Smooth muscle cell (in vitro differentiated cells): ENCODE results near the gene BIRC5. TPM values are rescaled to one million over a fixed set of nuclear protein-coding genes. Genes with fewer than 3 reads are reported as not detected.

Experiments
- DNase-seq: peaks from one replicate; lab custom pipeline; 2025; ENCODE audit not compliant: unreplicated experiment; lab: John Stamatoyannopoulos, UW
- H2AFZ ChIP-seq: fragments of 200-600 bp; sonication (generic); 2 replicates; pipeline ENCODE4 v1.6.0; 2016; ENCODE audit warnings: antibody characterized with exemption, low read depth, mild to moderate bottlenecking
- H3F3A ChIP-seq: fragments of 200-600 bp; sonication (generic); 2 replicates; pipeline ENCODE4 v1.6.0; 2017; ENCODE audit warnings: antibody characterized with exemption, low read depth
- H3K27ac ChIP-seq: fragments of 200-600 bp; sonication (generic); 2 replicates; pipeline ENCODE4 v1.5.1; 2016; ENCODE audit warnings: low read depth, mild to moderate bottlenecking
- H3K27me3 ChIP-seq: fragments of 200-600 bp; sonication (generic); 2 replicates; pipeline ENCODE4 v1.6.1; 2016; ENCODE audit warnings: low read depth, mild to moderate bottlenecking
- H3K36me3 ChIP-seq: fragments of 200-600 bp; sonication (generic); 2 replicates; pipeline ENCODE4 v1.5.1; 2016; ENCODE audit warnings: low read depth
- H3K4me1 ChIP-seq: fragments of 200-600 bp; sonication (generic); 2 replicates; pipeline ENCODE4 v1.5.1; 2016; ENCODE audit warnings: low read depth
- H3K4me2 ChIP-seq: fragments of 200-600 bp; sonication (generic); 2 replicates; pipeline ENCODE4 v1.6.0; 2016; ENCODE audit warnings: mild to moderate bottlenecking
- H3K4me3 ChIP-seq: fragments of 200-600 bp; sonication (generic); 2 replicates; pipeline ENCODE4 v1.5.1; 2016; ENCODE audit warnings: mild to moderate bottlenecking
- H3K79me2 ChIP-seq: fragments of 200-600 bp; sonication (generic); 2 replicates; pipeline ENCODE4 v1.6.0; 2016; ENCODE audit warnings: low read depth, mild to moderate bottlenecking
- H3K9ac ChIP-seq: fragments of 200-600 bp; sonication (generic); 2 replicates; pipeline ENCODE4 v1.6.0; 2016; ENCODE audit warnings: low read depth
- H3K9me3 ChIP-seq: fragments of 200-600 bp; sonication (generic); replicated peaks from 2 replicates; pipeline ENCODE4 v1.5.1; 2016; ENCODE audit warnings: low read depth
- H4K20me1 ChIP-seq: fragments of 200-600 bp; sonication (generic); 2 replicates; pipeline ENCODE4 v1.6.0; 2016; ENCODE audit warnings: low read depth
- WGBS: methylation state at CpG from one replicate; pipeline ENCODE4 v1.1.7; 2016; ENCODE audit warnings: low lambda C conversion rate; 5-methylcytosine and 5-hydroxymethylcytosine counted together
- polyA plus RNA-seq: library from polyadenylated mRNA; unstranded; fragments of >200 nt; fragmentation: Nextera tagmentation; extraction: Ambion mirVana; gene quantifications from 2 replicates; pipeline ENCODE4 v1.2.1, GENCODE V29; 2016
- total RNA-seq: library from RNA; depleted of rRNA; stranded (reverse); fragments of >200 nt; gene quantifications from 2 replicates; pipeline ENCODE4 v1.2.3, GENCODE V29; 2014
- TF ChIP-seq, protein P1 (sequence below): fragments of 200-600 bp; sonication (generic); IDR thresholded peaks from 2 replicates; pipeline ENCODE4 v1.5.1; 2017; ENCODE audit warnings: borderline replicate concordance, mild to moderate bottlenecking, antibody characterized with exemption; ENCODE audit not compliant: insufficient read depth, poor library complexity, severe bottlenecking

BIRC5 gene
- total and polyA plus RNA-seq, 2 experiments from 2014 or later = 7.7 to 15.6 TPM

DNA sequence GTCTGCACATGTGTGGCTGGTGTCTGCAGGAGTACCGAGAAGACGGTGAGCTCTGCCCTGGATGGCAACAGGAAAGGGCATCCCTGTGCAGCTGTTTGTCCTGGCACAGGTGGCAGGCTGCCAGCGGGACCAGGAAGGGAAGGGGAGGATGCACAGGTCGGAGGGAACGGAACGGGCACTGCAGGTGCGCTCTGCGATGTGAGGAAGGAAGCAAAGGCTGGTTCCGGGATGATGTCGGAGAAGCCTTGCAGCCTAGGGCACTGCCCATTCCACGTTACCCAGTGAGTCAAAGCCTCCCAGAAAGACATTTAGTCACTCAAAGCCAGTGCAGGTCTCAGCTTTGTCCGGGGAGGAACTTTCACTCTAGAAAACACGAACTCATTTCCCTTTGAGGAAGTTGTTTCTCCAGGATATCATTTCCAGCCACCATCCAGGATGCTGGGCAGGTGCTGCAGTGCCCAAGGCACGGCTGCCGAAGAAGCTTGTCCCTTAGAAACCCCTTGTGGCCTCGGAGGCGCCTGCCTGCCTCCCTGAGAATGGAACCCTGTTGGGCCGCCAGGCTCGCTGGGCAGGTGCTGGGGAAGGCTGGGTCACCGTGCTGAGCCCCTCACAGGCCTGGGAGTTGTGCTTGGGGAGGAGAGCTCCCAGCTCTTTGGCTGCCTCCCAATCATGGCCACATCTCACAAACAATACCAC lies 12.9 kb downstream of the BIRC5 start:
- Histone ChIP-seq H3K36me3 (no peaks in the 10 kb centered on the region), H3K4me1 (no peaks in the 10 kb centered on the region), H3K9ac (no peak overlapping the region), H3K9me3 (no peaks in the 10 kb centered on the region), H3K27ac (no peak overlapping the region), H2AFZ (no peak overlapping the region), H4K20me1 (no peaks in the 10 kb centered on the region), H3K27me3 (peaks cover 25% of the 10 kb centered on the region), H3K4me2 (no peak overlapping the region), H3K4me3 (no peak overlapping the region), H3F3A (no peaks in the 10 kb centered on the region), H3K79me2 (no peaks in the 10 kb centered on the region)
- TF ChIP-seq, protein P1, sequence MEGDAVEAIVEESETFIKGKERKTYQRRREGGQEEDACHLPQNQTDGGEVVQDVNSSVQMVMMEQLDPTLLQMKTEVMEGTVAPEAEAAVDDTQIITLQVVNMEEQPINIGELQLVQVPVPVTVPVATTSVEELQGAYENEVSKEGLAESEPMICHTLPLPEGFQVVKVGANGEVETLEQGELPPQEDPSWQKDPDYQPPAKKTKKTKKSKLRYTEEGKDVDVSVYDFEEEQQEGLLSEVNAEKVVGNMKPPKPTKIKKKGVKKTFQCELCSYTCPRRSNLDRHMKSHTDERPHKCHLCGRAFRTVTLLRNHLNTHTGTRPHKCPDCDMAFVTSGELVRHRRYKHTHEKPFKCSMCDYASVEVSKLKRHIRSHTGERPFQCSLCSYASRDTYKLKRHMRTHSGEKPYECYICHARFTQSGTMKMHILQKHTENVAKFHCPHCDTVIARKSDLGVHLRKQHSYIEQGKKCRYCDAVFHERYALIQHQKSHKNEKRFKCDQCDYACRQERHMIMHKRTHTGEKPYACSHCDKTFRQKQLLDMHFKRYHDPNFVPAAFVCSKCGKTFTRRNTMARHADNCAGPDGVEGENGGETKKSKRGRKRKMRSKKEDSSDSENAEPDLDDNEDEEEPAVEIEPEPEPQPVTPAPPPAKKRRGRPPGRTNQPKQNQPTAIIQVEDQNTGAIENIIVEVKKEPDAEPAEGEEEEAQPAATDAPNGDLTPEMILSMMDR = no peak
- WGBS = 89% methylated on average over 20 of the region's 20 CpGs
- no peak for DNase-seq

DNA sequence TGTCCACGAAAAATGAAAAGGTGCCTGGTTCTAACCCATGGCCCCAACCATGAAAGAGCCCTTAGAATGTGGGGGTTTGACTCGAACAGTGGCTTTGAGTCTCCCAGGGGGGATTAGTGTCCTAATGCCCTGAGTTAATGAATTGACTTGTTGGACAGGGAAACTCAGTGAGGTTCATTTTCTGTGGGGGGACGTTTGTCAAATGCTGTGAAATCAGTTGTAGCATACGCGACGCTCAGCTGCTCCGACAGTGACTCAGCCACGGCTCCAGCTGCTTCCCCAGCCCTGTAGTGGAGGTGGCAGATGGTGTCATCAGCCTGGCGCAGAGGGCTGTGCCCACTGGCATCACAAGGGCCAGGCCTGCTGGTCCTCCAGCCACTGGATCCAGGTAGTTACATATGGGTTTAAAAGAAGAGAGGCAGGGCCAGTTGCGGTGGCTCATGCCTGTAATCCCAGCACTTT lies 13.4 kb downstream of the BIRC5 start:
- no peak overlapping the region for H3K9ac ChIP-seq
- no peak for DNase-seq
- H3K4me3 ChIP-seq = no peak overlapping the region
- TF ChIP-seq, protein P1 = no peak
- H3K4me1 ChIP-seq = no peaks in the 10 kb centered on the region
- no peak overlapping the region for H3K4me2 ChIP-seq
- no peaks in the 10 kb centered on the region for H3F3A ChIP-seq
- 77% methylated on average over 10 of the region's 10 CpGs for WGBS
- H3K79me2 ChIP-seq = no peaks in the 10 kb centered on the region
- no peak overlapping the region for H2AFZ ChIP-seq
- H3K36me3 ChIP-seq = no peaks in the 10 kb centered on the region
- H3K9me3 ChIP-seq = no peaks in the 10 kb centered on the region
- no peaks in the 10 kb centered on the region for H4K20me1 ChIP-seq
- H3K27me3 ChIP-seq = peaks cover 31% of the 10 kb centered on the region
- no peak overlapping the region for H3K27ac ChIP-seq

DNA sequence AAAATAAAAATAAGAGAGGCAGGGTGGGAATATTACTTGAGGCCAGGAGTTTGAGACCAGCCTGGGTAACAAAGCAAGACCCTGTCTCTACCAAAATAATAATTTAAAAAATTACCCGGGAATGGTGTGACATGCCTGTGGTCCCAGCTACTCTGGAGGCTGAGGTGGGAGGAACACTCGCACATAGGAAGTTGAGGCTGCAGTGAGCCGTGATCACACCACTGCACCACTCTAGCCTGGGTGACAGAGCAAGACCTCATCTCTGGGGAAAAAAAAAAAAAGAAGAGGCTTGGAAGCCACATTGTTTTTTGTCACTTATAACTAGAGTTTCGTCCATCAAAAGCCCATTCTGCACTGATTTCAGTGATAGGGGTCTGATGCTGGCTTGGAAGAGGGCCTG lies 14.1 kb downstream of the BIRC5 start:
- no peak overlapping the region for H3K4me2 ChIP-seq
- H3K36me3 ChIP-seq = no peaks in the 10 kb centered on the region
- H3K4me1 ChIP-seq = no peaks in the 10 kb centered on the region
- H4K20me1 ChIP-seq = no peaks in the 10 kb centered on the region
- H3K27me3 ChIP-seq = peaks cover 38% of the 10 kb centered on the region
- H3K9ac ChIP-seq = no peak overlapping the region
- no peak overlapping the region for H3K4me3 ChIP-seq
- no peaks in the 10 kb centered on the region for H3K9me3 ChIP-seq
- H3K79me2 ChIP-seq = no peaks in the 10 kb centered on the region
- no peak overlapping the region for H3K27ac ChIP-seq
- H3F3A ChIP-seq = no peaks in the 10 kb centered on the region
- WGBS = 95% methylated on average over 4 of the region's 4 CpGs
- TF ChIP-seq, protein P1 = no peak
- no peak for DNase-seq
- no peak overlapping the region for H2AFZ ChIP-seq

DNA sequence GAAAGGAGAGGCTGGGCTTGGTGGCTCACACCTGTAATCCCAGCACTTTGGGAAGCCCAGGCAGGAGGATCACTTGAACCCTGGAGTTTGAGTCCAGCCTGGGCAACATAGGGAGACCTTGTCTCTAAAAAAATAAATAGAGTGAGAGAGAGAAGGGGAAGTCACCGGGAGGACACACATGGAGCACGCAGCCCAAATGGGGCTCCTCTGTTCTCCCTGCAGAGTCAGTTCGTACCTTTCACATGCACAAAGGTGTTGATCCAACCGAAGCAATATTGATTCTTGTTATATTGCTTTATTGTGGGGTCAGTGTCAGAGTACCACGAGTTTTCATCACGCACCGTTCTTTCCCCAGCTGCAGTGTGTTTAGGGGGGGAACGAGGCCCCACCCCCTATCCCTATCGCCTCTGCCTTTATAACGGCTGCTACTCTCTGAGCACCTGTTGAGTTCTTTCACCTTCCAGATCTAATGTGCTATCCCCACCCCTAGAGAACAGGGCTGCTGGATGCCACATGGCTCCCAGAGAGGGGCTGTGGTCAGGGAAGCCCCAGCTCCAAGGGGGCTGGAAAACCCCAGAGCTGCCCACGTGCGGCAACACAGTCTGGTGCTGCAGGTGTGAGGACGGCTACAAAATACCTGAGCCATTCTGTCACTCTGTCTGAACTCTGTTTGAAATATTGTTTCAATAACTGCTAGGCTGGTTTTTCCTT lies 16.4 kb downstream of the BIRC5 start:
- Histone ChIP-seq H3K9me3 (no peaks in the 10 kb centered on the region), H3F3A (no peaks in the 10 kb centered on the region), H3K36me3 (no peaks in the 10 kb centered on the region), H4K20me1 (no peaks in the 10 kb centered on the region), H3K4me3 (no peak overlapping the region), H3K4me2 (no peak overlapping the region), H3K4me1 (no peaks in the 10 kb centered on the region), H3K27ac (no peak overlapping the region), H3K79me2 (no peaks in the 10 kb centered on the region), H3K27me3 (peaks cover 39% of the 10 kb centered on the region), H3K9ac (no peak overlapping the region), H2AFZ (no peak overlapping the region)
- DNase-seq = no peak
- 81% methylated on average over 13 of the region's 13 CpGs for WGBS
- TF ChIP-seq, protein P1 = no peak
